ENCODE measurements around the gene ARHGEF26.
A peak's percentile ranks its signal among the peaks of the same experiment; 100 is the strongest.

The ARHGEF26 gene

DNA sequence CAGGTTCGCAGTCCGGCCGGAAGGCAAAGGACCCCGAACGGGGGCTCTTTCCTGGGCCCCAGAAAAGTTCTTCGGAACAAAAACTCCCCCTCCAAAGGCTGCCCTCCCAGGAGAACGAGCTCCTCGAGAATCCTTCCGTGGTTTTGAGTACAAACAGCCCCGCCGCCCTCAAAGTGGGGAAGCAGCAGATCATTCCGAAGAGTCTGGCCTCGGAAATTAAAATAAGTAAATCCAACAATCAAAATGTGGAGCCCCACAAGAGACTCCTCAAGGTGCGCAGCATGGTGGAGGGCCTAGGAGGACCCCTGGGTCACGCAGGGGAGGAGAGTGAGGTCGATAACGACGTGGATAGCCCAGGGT is 1.3 kb downstream of the ARHGEF26 start:
- Histone ChIP-seq H3K4me3 (ENCODE audit: low read depth, low read length) (peak overlapping the region; percentile 80), H3K27ac (no peak overlapping the region), H3K36me3 (replicated peaks) (no peaks in the 10 kb centered on the region), H3K27me3 (replicated peaks) (no peaks in the 10 kb centered on the region)
- DNase-seq: no peak
- in situ Hi-C loops (cut with HindIII; ENCODE audit: low pct_ligation_motif_present, low sequenced_read_pairs): no loop called here
- TF ChIP-seq CTCF (IDR thresholded peaks at IDR 0.05; ENCODE audit: low read depth, low read length, missing control alignments): no peak

DNA sequence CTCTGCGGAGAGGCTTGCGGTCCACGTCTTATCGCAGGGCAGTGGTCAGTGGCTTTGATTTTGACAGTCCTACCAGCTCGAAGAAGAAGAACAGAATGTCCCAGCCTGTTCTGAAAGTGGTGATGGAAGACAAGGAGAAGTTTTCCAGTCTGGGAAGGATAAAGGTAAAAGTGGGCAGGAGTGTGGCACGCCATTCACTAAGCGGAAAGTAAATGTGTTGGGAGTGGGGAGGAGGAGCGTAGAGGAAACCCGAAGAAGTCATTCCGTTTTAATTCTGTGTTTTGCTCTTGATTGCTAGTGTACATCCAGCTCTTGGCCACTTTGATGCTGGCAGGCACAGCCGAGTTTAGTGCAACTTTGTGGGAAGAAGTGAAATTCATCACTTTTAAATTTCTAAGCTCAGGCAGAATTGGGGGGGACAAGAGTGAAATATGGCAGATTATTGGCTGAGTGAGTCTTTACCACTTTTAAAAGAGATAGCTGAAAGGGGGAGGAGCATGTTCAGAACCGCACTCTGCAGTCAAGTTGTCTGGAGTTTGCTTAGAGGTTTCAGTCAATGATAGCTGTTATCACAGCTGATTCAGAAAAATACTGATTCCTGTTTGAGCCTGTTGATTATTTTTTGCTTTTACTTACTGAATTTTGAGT is 1.8 kb downstream of the ARHGEF26 start:
- peak; percentile 34 for DNase-seq
- in situ Hi-C loops (cut with HindIII; ENCODE audit: low pct_ligation_motif_present, low sequenced_read_pairs): no loop called here
- TF ChIP-seq CTCF (IDR thresholded peaks at IDR 0.05; ENCODE audit: low read depth, low read length, missing control alignments): no peak
- no peaks in the 10 kb centered on the region for H3K36me3 ChIP-seq (replicated peaks)
- H3K27me3 ChIP-seq (replicated peaks): no peaks in the 10 kb centered on the region
- H3K27ac ChIP-seq: no peak overlapping the region
- peak overlapping the region; percentile 80 for H3K4me3 ChIP-seq (ENCODE audit: low read depth, low read length)

DNA sequence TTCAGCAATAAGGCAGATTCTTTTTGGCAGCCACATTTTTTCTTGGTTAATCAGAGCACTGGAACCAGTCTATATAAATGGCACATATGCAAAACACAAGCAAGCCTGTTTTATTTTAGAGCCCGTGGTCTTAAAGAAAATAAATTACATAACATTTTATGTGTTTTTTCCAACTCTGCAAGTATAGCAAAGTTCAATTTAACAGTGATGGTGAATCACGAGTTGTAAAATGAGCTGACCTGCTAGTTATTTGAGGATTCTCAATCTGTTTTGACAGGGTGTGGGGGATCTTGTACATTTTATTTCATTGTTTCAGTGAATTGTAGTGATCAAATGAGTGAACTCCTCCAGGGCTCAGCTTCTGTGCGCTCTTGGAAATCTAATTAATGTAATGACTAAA is 2.7 kb downstream of the ARHGEF26 start:
- Histone ChIP-seq H3K27ac (no peak overlapping the region), H3K4me3 (ENCODE audit: low read depth, low read length) (peak overlapping the region; percentile 80), H3K27me3 (replicated peaks) (no peaks in the 10 kb centered on the region), H3K36me3 (replicated peaks) (no peaks in the 10 kb centered on the region)
- no peak for DNase-seq
- TF ChIP-seq CTCF (IDR thresholded peaks at IDR 0.05; ENCODE audit: low read depth, low read length, missing control alignments): no peak
- in situ Hi-C loops (cut with HindIII; ENCODE audit: low pct_ligation_motif_present, low sequenced_read_pairs): no loop called here

- Histone ChIP-seq H3K27ac (no peak overlapping the region), H3K27me3 (replicated peaks) (no peaks in the 10 kb centered on the region), H3K4me3 (ENCODE audit: low read depth, low read length) (no peak overlapping the region), H3K36me3 (replicated peaks) (no peaks in the 10 kb centered on the region)
- TF ChIP-seq CTCF (IDR thresholded peaks at IDR 0.05; ENCODE audit: low read depth, low read length, missing control alignments): no peak
- no peak for DNase-seq
- in situ Hi-C loops (cut with HindIII; ENCODE audit: low pct_ligation_motif_present, low sequenced_read_pairs): no loop called here
Measured at GRCh38 chr3:154125378-154126030, 4.3 kb downstream of the ARHGEF26 start.

GRCh38 chr3:154126651-154127050 is 5.5 kb downstream of the ARHGEF26 start:
- in situ Hi-C loops (cut with HindIII; ENCODE audit: low pct_ligation_motif_present, low sequenced_read_pairs): no loop called here
- TF ChIP-seq CTCF (IDR thresholded peaks at IDR 0.05; ENCODE audit: low read depth, low read length, missing control alignments): no peak
- no peaks in the 10 kb centered on the region for H3K36me3 ChIP-seq (replicated peaks)

GRCh38 chr3:154129625-154130024 is 8.4 kb downstream of the ARHGEF26 start:
- Histone ChIP-seq H3K27me3 (replicated peaks) (no peaks in the 10 kb centered on the region), H3K36me3 (replicated peaks) (no peaks in the 10 kb centered on the region), H3K27ac (no peak overlapping the region), H3K4me3 (ENCODE audit: low read depth, low read length) (no peak overlapping the region)
- TF ChIP-seq CTCF (IDR thresholded peaks at IDR 0.05; ENCODE audit: low read depth, low read length, missing control alignments): no peak
- DNase-seq: no peak
- in situ Hi-C loops (cut with HindIII; ENCODE audit: low pct_ligation_motif_present, low sequenced_read_pairs): no loop called here

More at GRCh38 chr3:154126651-154127050, 5.5 kb downstream of the ARHGEF26 start:
- no peak for DNase-seq
- Histone ChIP-seq H3K4me3 (ENCODE audit: low read depth, low read length) (no peak overlapping the region), H3K27me3 (replicated peaks) (no peaks in the 10 kb centered on the region), H3K27ac (no peak overlapping the region)

All from brain microvascular endothelial cell (primary cell).